ENCODE results near the gene WDTC1.

The WDTC1 gene

DNA sequence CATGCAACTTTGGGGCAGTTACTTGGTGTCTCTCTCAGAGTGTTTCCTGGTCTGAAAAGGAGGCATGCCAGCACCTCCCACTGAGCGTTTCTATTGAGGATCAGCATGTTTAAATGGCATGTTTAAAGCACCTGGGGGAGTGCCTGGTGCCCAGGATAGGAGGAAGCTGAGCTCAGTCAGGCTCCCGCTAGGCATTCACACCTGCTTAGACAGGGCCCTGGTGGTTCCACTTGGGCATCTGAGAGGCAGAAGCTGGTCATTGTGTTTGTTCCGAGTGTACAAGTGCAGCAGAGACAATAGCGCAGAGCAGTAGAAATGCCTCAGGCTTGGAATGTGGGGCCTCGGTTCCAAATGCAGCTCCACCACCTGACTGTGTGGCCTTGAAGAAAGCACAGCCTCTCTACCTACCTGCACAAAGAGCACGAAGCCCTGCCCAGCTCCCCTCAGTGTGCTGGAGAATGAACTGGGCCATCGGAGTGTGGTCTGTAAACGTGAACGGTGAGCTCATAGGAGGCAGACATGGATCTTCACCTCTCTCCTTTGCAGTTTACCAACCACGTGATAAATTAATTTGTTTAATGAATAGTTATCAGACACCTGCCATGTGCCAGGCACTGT lies 67.3 kb downstream of the WDTC1 start:
- DNase-seq (ENCODE audit: low read depth in 2 of 2) = no peak

DNA sequence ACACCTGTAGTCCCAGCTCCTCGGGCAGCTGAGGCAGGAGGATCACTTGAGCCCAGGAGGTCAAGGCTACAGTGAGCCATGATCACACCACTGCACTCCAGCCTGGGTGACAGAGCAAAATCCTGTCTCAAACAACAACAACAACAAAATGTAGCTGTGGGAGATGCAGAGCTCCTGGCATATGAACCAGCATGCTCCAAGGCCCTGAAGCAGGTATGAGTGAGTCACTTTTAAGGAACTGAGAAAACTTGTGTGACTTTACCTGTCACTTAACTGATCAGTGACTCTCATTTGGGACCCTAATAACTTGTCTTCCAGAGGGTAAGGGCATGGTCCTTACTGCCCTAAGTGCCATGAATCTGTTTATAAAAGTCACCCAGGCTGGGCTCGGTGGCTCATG lies 68.2 kb downstream of the WDTC1 start:
- no peak for DNase-seq (ENCODE audit: low read depth in 2 of 2)

DNA sequence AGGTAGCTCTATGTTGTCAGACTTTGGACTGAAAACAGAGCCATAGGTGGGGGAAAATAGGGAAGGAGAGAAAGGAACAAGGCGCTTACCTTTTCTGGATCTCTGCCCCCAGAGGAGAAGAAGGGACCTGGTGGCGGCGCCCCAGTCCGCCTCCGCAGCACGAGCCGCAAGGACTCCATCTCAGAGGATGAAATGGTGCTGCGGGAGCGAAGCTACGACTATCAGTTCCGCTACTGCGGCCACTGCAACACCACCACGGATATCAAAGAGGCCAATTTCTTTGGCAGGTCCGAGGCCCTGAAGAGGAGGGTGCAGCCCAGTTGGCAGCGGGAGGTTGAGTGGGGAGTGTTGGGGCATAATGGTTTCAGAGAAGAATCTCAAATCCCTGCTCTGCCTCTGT lies 69.1 kb downstream of the WDTC1 start:
- no peak for DNase-seq (ENCODE audit: low read depth in 2 of 2)

DNA sequence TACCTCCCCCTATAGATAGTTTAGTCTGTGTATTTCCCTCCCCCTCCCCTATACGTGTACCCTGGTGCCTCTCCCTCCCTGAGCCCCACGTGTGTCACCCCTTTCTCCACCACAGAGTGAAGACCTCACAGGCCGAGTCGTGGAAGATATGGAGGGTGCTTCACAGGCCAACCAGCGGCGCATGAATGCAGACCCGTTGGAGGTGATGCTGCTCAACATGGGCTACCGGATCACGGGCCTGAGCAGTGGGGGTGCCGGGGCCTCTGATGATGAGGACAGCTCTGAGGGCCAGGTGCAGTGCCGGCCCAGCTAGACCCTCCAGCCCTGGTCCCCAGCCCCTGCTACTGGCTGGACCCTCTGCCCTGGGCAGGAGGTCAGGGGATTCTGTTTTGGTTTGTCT lies 71.6 kb downstream of the WDTC1 start:
- no peak for DNase-seq (ENCODE audit: low read depth in 2 of 2)

DNA sequence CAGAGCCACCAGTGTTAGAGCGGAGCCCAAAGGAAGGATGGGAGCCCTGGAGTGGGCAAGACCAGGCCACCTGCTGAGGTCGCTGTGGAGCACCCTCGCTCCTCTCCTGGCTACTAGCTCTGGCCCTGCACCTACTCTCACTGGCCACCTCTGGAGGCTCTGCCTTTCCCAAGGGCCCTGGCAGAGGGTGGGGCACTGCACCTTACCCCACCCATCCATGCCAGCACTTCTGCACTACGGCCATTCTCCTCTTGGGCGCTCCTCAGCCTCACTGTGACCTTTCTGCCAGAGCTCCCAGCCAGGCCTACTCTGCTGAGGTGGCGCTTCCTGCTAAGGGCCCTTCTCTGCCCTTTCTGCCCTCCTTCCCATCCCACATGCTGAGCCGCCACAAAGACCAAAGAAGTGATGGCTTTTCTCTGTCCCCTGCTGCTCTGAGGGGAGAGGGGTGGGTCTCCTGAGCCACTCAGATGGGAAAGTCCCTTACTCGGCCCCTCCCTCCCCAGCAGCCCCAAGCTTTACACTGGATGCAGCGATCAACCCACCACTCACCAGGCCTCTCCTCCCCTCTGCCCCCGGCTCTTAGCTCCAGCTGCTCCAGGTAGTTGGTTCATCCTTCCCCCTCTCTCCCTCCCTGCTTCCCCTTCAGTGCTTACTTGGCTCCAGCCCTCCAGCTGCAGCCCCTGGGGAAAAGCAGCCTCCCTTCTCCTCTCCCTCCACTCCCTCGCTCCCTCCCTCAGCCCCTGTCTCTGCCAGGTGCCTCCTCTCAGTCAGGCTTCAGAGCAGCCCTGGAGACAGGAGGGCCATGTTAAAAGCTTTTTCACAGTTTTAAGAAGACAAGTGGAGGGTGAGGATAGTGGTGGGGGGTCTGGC lies 72.7 kb downstream of the WDTC1 start:
- DNase-seq (ENCODE audit: low read depth in 2 of 2) = no peak

DNA sequence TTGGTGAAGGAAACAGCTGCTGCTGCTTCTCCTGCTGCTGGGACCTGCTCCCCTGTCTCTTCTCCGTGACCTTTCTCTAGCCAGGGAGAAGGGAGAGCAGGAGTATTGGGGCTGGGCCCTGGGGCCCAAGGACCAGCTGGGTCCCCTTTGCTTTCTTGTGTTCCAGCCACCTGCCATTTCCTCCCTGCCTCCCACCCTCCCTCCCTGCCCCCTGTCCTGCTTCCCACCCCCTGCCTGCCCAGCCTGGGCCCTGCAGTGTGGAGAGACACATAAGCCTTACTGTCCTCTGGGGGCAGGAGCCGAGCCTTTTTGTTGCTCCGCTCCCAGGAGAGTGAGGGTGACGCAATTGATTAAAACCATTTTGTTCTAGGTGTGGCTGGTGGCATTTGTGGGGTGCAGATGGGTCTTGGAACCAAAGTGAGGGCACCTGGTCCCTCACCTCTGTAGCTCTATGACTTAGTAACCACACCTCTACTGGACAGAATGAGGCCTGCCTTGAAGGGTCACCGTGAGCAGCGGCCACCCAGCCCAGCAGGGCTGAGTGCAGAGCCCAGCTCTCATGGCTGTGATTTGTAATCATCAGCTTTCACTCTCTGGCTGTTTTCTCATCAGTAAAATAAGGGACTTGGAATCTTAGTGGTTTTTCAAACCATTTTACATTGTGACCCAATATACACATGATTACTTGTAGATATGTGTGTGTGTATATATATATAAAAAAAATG lies 73.6 kb downstream of the WDTC1 start:
- no peak for DNase-seq (ENCODE audit: low read depth in 2 of 2)

DNA sequence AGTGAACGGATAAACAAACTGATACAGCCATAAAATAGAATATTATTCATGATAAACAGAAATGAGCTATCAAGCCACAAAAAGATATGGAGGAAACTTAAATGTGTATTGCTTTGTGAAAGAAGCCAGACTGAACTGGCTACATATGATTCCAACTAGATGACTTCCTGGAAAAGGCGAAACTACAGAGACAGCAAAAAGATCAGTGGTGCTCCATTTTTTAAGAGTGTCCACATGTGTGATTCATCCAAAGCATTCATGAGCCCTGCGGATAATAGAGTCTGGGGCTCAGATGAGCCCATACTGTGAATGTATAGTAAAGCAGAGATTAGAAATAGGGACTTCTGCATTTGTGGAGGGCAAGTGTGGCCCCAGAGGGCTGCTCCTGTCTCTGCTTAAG lies 79.7 kb downstream of the WDTC1 start:
- DNase-seq (ENCODE audit: low read depth in 2 of 2) = no peak

DNA sequence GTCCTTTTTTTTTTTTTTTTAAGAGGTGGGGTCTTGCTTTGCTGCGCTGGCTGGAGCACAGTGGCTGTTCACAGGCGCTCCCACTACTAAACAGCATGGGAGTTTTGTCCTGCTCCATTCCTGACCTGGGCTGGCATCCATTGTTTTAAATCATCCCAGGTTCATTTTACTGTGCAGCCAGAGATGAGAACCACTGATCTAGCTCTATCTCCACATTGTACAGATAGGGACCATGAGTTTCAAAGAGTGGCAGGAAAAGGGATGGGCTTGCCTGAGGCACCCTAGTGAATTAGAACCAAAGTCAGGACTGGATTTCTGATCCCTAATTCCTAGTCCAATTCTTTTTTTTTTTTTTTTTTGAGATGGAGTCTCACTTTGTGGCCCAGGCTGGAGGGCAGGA lies 80.3 kb downstream of the WDTC1 start:
- DNase-seq (ENCODE audit: low read depth in 2 of 2) = no peak

DNA sequence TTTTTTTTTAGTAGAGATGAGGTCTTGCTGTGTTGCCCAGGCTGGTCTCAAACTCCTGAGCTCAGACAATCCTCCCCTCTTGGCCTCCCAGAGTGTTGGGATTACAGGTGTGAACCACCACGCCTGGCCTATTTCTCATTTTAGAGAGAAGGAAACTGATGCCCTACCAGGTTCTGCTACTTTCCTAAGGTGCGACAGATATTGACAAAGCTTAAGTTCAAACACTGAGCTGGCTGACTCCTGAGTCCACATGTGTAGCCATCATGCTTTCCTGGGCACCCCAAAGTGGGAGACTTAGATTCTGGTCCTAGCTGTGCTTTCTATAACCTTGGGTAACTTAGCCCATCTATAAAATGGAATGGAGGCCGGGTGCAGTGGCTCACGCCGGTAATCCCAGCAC lies 82.4 kb downstream of the WDTC1 start:
- DNase-seq (ENCODE audit: low read depth in 2 of 2) = no peak

DNA sequence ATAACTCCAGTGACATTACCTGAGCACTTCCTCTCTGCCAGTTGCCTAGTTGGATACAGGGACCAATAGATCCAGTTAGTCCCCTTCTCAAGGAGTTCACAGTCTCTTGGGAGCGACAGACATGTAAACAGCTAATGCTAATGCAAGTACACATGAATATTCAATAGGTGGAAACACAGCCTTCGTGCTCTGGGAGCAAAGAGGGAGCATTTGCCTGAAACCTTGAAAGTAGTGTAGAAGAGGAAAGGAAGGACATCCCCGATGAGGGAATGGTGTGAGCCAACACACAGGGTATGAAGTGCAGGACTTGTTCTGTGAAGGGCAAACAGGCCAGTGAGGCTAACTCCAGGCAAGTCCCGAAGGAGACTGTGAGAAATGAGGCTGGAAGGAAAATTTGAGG lies 83.7 kb downstream of the WDTC1 start:
- no peak for DNase-seq (ENCODE audit: low read depth in 2 of 2)

DNA sequence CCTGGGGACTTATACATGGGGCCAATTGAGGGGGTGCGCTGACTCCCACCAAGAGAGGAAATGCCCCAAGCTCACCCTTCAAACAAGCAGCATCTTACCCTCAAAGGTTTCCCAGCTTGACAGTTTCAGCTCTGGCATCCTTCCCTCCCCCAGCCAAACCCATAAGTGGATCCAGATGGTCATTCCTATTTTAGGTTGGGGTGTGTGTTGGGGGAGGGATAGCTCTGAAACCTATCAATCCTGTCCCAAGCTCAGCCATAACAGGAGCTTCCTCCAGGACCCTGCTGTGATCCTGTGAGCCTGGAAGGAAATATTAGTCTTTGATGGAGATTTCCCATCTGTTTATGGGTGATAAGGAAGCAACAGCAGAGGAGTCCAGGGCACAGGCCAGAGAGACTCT lies 84.2 kb downstream of the WDTC1 start:
- DNase-seq (ENCODE audit: low read depth in 2 of 2) = no peak

DNA sequence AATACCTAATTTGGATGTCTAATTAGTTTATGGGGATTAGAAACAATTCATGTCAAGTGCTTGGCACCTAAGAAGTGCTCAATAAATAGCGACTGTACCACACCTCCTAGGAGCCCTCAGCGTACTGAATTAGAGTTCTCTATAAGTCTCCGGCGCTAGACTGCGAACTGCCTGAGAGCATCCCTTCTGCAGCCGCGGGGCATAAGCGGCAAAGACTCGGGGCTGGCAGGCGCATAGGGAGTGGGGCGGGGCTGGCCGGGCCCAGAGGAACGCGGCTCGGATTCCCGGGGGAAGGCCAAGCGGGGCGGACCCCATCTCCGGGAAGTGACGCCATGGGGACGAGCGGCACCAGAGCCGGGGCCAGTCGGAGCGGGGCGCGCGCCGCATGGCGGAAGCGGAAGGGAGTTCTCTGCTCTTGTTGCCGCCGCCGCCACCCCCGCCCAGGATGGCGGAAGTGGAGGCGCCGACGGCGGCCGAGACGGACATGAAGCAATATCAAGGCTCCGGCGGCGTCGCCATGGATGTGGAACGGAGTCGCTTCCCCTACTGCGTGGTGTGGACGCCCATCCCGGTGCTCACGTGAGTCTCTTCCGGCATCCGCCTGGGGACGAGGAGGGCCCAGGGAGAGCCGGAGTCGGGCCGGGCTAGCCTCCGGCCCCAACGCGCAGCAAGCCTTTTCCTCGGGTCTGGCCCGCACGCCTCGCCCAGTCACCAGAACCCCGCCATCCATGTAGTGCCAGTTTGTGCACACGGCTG lies 87.6 kb downstream of the WDTC1 start, which contains the start of gene TMEM222:
TSS of gene TMEM222 (plus strand) at position 351 of the 756 bp plus-strand sequence. CDS start at position 386, 35 bp downstream.
- DNase-seq (ENCODE audit: low read depth in 2 of 2) = peak; percentile 94 to 98

DNA sequence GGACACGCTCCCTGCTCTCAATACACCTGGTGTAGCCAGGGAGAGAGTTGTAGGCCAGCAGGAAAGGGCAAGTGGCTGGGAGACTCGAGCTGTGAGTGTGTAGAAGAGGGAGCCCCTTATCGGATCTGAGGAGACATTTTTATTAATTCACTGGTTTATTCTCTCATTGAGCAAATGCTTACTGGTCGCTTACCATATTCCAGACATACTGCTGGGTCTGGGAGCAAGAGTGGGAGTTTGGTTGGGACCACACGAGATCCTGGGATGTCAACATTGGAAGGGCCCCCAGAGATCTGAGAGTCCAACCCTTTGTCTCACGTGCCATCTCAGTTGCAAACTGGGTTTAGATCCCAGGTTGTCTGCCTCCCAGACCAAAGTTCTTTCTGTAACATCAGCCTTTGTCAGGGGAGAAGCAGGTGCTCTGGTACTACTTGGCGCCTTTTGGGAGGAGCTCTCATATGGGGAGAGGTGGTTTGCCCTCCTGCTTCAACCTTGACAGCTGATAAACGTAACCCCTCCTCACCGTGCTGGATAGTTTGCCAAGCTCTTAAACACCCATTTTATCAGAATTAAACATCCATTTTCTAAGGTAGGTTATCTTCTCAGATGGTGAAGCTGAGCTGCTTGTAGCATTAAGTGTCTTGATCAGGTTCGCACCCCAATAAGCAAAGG lies 88.3 kb downstream of the WDTC1 start:
- DNase-seq (ENCODE audit: low read depth in 2 of 2) = no peak

DNA sequence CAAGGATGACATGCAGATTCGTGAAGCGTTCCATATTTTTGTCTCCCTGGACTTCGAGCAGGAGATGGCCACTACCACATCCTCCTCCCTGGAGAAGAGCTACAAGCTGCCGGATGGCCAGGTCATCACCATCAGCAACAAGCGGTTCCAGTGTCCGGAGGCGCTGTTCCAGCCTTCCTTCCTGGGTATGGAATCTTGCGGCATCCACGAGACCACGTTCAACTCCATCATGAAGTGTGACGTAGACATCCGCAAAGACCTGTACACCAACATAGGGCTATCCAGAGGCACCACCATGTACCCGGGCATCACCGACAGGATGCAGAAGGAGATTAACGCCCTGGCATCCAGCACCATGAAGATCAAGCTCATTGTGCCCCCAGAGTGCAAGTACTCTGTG lies 90.9 kb downstream of the WDTC1 start:
- no peak for DNase-seq (ENCODE audit: low read depth in 2 of 2)

DNA sequence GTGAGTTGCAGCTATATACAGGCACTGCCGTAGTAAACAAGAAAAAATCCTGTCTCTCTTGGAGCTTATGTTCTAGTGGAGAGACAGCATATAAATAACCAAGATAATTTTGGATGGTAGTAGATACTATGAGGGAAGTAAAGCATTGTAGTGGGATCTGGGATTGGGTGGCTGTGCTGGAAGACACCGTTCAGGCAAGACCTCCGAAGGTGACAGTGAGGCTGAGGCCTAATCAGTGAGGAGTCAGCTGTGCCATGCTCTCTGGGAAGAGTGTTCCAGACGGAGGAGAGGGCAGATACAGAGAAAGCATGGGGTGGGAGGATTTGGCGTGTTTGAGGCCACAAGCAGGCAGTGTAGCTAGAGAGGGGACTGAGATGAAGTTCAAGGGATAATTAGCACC lies 93.5 kb downstream of the WDTC1 start:
- no peak for DNase-seq (ENCODE audit: low read depth in 2 of 2)

DNA sequence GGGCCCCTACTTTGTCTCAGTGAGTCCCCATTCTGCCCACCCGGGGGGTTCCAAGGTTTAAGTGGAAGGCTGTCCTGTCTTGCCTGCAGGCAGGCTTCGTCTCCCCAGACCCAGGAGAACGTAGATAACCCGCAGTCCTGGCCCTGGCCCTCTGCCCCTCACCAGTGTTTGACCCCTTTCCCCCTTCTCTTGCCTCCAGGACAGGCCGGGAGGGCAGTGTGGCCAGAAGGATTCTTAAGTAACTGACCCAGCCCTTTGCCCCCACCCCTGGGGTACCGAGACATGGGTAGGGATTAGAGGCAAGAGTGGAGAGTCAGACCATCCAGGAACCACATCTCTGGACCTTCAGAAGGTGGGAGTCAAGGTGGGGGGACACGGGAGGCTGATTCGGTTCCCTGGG lies 96.4 kb downstream of the WDTC1 start:
- no peak for DNase-seq (ENCODE audit: low read depth in 2 of 2)

DNA sequence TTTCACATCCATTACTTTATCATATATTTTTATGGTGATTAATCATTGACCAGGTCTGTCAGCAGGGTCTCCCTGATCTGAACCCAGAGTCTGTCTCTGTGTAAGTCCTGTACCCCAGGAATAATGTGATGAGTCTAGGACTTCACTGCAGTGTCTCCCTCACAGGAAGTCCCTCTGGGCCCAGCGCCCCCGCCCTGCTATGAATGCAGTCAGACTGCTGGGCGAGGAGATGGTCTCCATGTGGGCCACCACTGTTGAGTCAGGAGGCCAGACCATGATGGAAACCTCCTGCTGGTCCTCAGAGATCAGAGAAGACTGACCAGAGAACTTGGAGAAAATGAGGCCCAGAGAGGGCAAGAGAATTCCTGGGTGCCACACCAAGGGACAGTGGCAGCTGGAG lies 97.0 kb downstream of the WDTC1 start:
- DNase-seq (ENCODE audit: low read depth in 2 of 2) = no peak

DNA sequence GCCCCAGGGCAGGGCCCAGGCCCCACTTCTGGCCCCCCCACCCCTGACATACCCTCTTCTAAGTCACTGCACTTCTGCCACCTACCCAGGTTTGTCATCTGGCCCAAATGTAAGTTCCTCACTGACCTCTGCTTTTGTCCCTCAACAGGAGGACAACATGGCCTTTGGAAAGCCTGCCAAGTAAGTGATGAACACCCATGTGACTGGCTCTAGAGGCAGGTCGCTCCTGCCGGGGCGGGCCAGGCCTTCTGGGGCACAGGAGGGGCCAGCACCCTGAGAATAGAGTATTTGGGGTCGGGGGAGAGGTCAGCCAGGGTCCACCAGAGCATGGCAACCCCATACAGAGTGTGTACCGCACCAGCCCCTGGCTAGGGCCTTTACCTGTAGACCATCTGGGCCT lies 97.5 kb downstream of the WDTC1 start:
- no peak for DNase-seq (ENCODE audit: low read depth in 2 of 2)

DNA sequence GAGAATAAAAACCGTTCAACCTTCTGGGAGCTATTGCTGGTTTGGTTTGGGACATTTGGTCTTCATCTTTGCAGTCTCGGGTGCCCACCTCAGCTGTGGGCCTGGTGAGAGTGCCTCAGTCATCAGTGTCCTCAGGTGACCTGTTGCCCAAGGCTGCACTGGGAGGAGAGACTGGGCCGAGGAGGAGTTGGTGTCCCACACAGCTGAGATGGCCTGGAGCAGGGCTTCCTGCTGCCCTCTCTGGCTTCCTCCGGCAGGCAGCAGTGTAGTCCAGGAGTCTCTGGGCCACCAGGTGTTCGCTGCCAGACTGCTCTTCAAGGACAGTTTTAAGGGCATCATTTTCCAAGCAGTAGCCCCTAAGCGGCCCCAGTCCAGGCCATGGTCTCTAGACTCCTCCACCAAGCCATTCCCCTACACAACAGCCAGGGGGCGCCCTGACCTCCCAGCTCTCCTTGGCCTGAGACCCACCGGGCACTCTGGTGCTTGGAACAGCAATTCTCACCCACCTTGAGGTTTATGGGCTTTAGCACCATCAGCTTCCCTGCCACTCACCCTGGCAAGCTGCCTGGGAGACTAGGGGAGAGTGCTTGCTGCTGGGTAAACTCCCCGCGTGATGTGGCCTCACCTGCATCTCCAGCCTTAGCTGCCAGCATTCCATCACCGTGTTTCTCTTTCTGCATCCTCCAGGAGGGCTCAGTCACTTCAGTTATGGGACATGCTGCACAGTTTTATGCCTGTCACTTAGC lies 98.3 kb downstream of the WDTC1 start:
- DNase-seq (ENCODE audit: low read depth in 2 of 2) = peak in 1 of 2 donors; percentile 32

DNA sequence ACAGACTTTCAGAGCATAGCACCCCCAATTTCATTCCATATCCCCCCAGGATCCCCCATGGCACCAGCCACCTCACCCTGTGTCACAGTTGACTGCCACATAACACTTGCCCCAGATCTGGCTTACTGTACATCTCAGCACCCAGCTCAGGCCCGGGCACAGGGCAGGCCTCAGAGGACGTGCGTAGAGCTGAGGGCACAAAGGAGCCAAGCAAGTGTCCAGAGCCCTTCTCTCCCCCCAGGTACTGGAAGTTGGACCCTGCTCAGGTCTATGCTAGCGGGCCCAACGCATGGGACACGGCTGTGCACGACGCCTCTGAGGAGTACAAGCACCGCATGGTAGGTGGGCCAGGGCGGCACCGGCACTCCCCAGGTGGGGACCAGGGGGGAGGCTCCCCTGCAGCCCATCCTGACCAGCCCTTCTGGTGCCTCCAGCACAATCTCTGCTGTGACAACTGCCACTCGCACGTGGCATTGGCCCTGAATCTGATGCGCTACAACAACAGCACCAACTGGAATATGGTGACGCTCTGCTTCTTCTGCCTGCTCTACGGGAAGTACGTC lies 99.4 kb downstream of the WDTC1 start:
- no peak for DNase-seq (ENCODE audit: low read depth in 2 of 2)
